Hepatocyte (in vitro differentiated cells): ENCODE data around the gene CPZ.

ENCODE experiments used
- EZH2 ChIP-seq: fragments of 200-600 bp; sonication (generic); IDR thresholded peaks from 2 replicates; pipeline ENCODE4 v1.6.1; 2016; ENCODE audit warnings: antibody characterized with exemption, mild to moderate bottlenecking, borderline replicate concordance
- EZH2phosphoT487 ChIP-seq: fragments of 200-600 bp; sonication (generic); IDR thresholded peaks from one replicate; pipeline ENCODE4 v1.6.1; 2018; ENCODE audit warnings: antibody characterized with exemption, mild to moderate bottlenecking, low read depth, moderate library complexity; ENCODE audit not compliant: unreplicated experiment, severe bottlenecking
- TF ChIP-seq, protein P1 (sequence below): fragments of 200-600 bp; sonication (generic); IDR thresholded peaks from 2 replicates; pipeline ENCODE4 v1.5.1; 2016; ENCODE audit warnings: antibody characterized with exemption, mild to moderate bottlenecking; ENCODE audit not compliant: poor library complexity

DNA sequence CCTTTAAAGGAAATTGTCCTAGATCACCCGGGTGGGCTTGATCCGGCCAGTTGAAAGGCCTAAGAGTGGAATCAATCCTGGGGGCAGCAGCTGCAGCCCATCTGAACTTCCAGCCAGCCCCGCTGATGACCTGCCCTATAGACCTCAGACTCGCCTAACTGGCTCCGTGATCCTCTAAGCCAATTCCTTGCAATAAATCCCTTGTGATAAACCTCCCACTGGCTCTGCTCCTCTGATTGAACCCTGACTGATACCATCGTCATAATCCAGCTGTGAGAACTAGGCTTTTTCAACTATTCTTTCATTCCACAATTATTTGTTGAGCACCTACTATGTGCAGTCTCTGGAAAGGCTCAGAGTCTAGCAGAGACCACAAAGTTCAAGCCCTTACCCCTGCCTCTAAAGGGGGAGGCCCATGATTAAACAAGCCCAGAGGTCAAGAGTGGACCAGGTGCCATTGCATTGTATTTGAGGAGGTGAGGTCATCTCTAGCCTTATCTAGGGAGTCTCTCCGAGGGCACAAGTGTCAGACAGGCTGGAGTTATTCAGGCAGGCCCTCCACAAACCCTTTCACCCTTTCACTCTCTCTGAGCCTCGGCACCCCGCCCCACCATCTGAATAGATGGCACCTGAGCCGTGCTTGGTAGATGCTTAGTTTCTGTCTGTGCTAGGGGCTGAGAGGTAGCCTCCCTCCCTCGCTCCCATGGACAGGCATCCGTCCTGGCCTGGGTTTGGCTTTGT lies 32.9 kb upstream of the CPZ start:
- TF ChIP-seq, protein P1, sequence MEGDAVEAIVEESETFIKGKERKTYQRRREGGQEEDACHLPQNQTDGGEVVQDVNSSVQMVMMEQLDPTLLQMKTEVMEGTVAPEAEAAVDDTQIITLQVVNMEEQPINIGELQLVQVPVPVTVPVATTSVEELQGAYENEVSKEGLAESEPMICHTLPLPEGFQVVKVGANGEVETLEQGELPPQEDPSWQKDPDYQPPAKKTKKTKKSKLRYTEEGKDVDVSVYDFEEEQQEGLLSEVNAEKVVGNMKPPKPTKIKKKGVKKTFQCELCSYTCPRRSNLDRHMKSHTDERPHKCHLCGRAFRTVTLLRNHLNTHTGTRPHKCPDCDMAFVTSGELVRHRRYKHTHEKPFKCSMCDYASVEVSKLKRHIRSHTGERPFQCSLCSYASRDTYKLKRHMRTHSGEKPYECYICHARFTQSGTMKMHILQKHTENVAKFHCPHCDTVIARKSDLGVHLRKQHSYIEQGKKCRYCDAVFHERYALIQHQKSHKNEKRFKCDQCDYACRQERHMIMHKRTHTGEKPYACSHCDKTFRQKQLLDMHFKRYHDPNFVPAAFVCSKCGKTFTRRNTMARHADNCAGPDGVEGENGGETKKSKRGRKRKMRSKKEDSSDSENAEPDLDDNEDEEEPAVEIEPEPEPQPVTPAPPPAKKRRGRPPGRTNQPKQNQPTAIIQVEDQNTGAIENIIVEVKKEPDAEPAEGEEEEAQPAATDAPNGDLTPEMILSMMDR: no peak
- TF ChIP-seq EZH2 (no peak), EZH2phosphoT487 (no peak)
